Peyer's patch (tissue), 4 donors: ENCODE data around the gene MORC1.

Experiments used
- CTCF ChIP-seq, 6 experiments: fragments of 450-650 bp in 4 of 6; fragments of 200-600 bp in 2 of 6; sonication (generic) in 1 of 6; IDR thresholded peaks; one replicate each; pipeline ENCODE4 v1.5.1; 2017 to 2019; ENCODE audit warnings: antibody characterized with exemption in 6 of 6, mild to moderate bottlenecking in 3 of 6, moderate library complexity in 1 of 6
- POLR2A ChIP-seq, 2 donors: fragments of 450-650 bp; IDR thresholded peaks; one replicate each; pipeline ENCODE4 v1.5.1; 2017; ENCODE audit warnings: antibody characterized with exemption in 2 of 2, mild to moderate bottlenecking in 2 of 2, moderate library complexity in 2 of 2

GRCh38 chr3:109026821-109027220 is 91.1 kb downstream of the MORC1 start:
- no peak for TF ChIP-seq CTCF (IDR thresholded peaks at IDR 0.05)
- no peak for TF ChIP-seq POLR2A (IDR thresholded peaks at IDR 0.05)
